Activated CD8-positive, alpha-beta memory T cell treated with anti-CD3 and anti-CD28 coated beads for 4 hours (primary cell): ENCODE measurements around the gene ZYG11A.

Experiments
- DNase-seq, 2 donors: peaks; one replicate each; pipeline ENCODE4 v3.0.0-alpha.2; 2020; ENCODE audit warnings: low read depth in 2 of 2

ZYG11A gene

GRCh38 chr1:52918201-52918600 lies 75.6 kb downstream of the ZYG11A start:
- no peak for DNase-seq

GRCh38 chr1:52919051-52919722 lies 76.6 kb downstream of the ZYG11A start:
- no peak for DNase-seq

GRCh38 chr1:52919723-52920483 lies 77.3 kb downstream of the ZYG11A start:
- no peak for DNase-seq

- DNase-seq, result no peak
These were observed 78.3 kb downstream of the ZYG11A start for GRCh38 chr1:52920791-52921291.

- no peak for DNase-seq
These were observed 83.0 kb downstream of the ZYG11A start for GRCh38 chr1:52925571-52926005.

- DNase-seq, result no peak
These were observed 84.3 kb downstream of the ZYG11A start for GRCh38 chr1:52926864-52927211.

- peak; percentile 62 to 63 for DNase-seq
These were observed 84.9 kb downstream of the ZYG11A start, which contains the start of gene SCP2 for GRCh38 chr1:52927212-52928014. Gene SCP2, plus strand, starts transcription at chr1:52927276. Its CDS starts 121 bp downstream, at chr1:52927397.

GRCh38 chr1:52928015-52928404 lies 85.5 kb downstream of the ZYG11A start:
- no peak for DNase-seq

- DNase-seq, result no peak
These were observed 86.5 kb downstream of the ZYG11A start for GRCh38 chr1:52929019-52929418.

GRCh38 chr1:52937433-52938182 lies 95.0 kb downstream of the ZYG11A start:
- no peak for DNase-seq

GRCh38 chr1:52938183-52938451 lies 95.6 kb downstream of the ZYG11A start:
- DNase-seq, result no peak

GRCh38 chr1:52943876-52944416 lies 101.4 kb downstream of the ZYG11A start:
- no peak for DNase-seq

GRCh38 chr1:52944566-52944965 lies 102.0 kb downstream of the ZYG11A start:
- DNase-seq, result no peak
